Progenitor cell of endocrine pancreas (in vitro differentiated cells): ENCODE measurements around the gene RGR. TPM values are rescaled to one million over a fixed set of nuclear protein-coding genes. Genes with fewer than 3 reads are reported as not detected.
"Not testable (repeated sequence)": the region's sequence is repeated elsewhere in the genome, so short reads cannot be mapped to it uniquely, and the experiment has no call there.

ENCODE experiments used
- DNase-seq: peaks from one replicate; pipeline ENCODE4 v3.0.0; 2021; ENCODE audit warnings: low spot score; ENCODE audit not compliant: unreplicated experiment
- H3K27ac Mint-ChIP-seq: 2 replicates; pipeline ENCODE4 v1.8.0; 2021; ENCODE audit warnings: mild to moderate bottlenecking, moderate library complexity, mixed read lengths
- H3K27me3 Mint-ChIP-seq: 2 replicates; pipeline ENCODE4 v1.8.0; 2021; ENCODE audit warnings: mixed read lengths
- H3K36me3 Mint-ChIP-seq: 2 replicates; pipeline ENCODE4 v1.8.0; 2022; ENCODE audit warnings: mixed read lengths; ENCODE audit not compliant: insufficient read depth
- H3K4me1 Mint-ChIP-seq: 2 replicates; pipeline ENCODE4 v1.8.0; 2021; ENCODE audit warnings: low read depth, mixed read lengths
- H3K4me3 Mint-ChIP-seq: 2 replicates; pipeline ENCODE4 v1.8.0; 2021; ENCODE audit warnings: low read depth, mild to moderate bottlenecking, moderate library complexity, mixed read lengths
- H3K9me3 Mint-ChIP-seq: 2 replicates; pipeline ENCODE4 v1.8.0; 2021; ENCODE audit warnings: low read depth, mixed read lengths
- total RNA-seq: library from RNA; stranded (reverse); gene quantifications from 2 replicates; pipeline ENCODE4 v1.2.1, GENCODE V29; 2021
- TF ChIP-seq, protein P1 (sequence below): fragments of 200-600 bp; sonication (generic); IDR thresholded peaks from one replicate; pipeline ENCODE4 v1.5.0; 2021; ENCODE audit warnings: antibody characterized with exemption, mild to moderate bottlenecking; ENCODE audit not compliant: unreplicated experiment

RGR gene
- total RNA-seq, 1 donor from 2014 or later, result not detected

DNA sequence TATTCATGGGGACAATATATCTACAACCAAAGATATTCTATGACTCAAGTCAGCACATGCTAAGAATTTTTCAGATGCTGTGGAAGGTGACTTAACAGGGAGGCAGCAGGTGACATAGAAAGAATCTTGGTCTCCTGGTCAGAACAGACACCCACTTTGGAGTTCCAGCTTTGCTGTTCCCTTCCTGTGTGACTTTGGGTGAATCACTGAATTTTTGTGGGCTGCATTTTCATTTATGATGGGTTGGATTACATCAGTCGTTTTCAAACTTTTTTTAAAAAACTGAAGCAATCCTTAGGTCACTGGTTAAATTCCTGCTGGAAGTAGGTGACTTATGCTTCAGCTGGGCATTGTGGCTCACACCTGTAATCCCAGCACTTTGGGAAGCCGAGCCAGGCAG lies 24.9 kb downstream of the RGR start:
- no peaks in the 10 kb centered on the region for H3K9me3 Mint-ChIP-seq
- TF ChIP-seq, protein P1, sequence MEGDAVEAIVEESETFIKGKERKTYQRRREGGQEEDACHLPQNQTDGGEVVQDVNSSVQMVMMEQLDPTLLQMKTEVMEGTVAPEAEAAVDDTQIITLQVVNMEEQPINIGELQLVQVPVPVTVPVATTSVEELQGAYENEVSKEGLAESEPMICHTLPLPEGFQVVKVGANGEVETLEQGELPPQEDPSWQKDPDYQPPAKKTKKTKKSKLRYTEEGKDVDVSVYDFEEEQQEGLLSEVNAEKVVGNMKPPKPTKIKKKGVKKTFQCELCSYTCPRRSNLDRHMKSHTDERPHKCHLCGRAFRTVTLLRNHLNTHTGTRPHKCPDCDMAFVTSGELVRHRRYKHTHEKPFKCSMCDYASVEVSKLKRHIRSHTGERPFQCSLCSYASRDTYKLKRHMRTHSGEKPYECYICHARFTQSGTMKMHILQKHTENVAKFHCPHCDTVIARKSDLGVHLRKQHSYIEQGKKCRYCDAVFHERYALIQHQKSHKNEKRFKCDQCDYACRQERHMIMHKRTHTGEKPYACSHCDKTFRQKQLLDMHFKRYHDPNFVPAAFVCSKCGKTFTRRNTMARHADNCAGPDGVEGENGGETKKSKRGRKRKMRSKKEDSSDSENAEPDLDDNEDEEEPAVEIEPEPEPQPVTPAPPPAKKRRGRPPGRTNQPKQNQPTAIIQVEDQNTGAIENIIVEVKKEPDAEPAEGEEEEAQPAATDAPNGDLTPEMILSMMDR, result no peak
- no peak overlapping the region for H3K4me3 Mint-ChIP-seq
- peaks cover 12% of the 10 kb centered on the region for H3K4me1 Mint-ChIP-seq
- no peaks in the 10 kb centered on the region for H3K36me3 Mint-ChIP-seq
- no peak for DNase-seq
- no peak overlapping the region for H3K27ac Mint-ChIP-seq
- H3K27me3 Mint-ChIP-seq, result peaks cover 3% of the 10 kb centered on the region

DNA sequence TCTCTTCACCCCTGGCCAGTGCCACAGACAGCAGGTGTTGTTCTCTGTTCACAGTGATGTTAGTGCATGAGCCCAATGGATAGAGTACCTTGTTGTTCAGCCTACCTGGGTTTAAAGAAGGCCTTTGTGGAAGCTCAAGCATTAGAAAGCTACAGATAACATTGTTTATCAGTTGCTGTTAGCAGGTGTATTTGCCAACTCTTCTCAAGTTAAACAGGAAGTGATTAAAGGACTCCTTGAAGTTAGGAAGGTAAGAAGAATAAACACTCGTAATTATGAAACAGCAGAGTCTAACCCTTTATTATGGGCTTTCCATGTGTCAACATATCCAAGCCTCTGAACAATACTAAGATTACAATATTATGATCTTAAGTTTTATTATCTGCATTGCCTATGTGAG lies 25.9 kb downstream of the RGR start:
- peaks cover 3% of the 10 kb centered on the region for H3K27me3 Mint-ChIP-seq
- DNase-seq, result no peak
- H3K4me1 Mint-ChIP-seq, result peaks cover 12% of the 10 kb centered on the region
- H3K36me3 Mint-ChIP-seq, result no peaks in the 10 kb centered on the region
- TF ChIP-seq, protein P1, result no peak
- no peak overlapping the region for H3K4me3 Mint-ChIP-seq
- no peaks in the 10 kb centered on the region for H3K9me3 Mint-ChIP-seq
- H3K27ac Mint-ChIP-seq, result peak overlapping the region; percentile 88

DNA sequence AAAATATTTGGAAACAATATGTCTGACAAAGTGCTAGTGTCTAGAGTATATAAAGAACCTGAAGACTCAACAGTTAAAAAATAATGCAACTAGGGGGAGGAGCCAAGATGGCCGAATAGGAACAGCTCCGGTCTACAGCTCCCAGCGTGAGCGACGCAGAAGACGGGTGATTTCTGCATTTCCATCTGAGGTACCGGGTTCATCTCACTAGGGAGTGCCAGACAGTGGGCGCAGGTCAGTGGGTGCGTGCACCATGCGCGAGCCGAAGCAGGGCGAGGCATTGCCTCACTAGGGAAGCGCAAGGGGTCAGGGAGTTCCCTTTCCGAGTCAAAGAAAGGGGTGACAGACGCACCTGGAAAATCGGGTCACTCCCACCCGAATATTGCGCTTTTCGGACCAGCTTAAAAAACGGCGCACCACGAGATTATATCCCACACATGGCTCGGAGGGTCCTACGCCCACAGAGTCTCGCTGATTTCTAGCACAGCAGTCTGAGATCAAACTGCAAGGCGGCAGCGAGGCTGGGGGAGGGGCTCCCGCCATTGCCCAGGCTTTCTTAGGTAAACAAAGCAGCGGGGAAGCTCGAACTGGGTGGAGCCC lies 35.1 kb downstream of the RGR start:
- DNase-seq, H3K9me3 Mint-ChIP-seq, H3K27ac Mint-ChIP-seq, H3K36me3 Mint-ChIP-seq, H3K27me3 Mint-ChIP-seq, H3K4me1 Mint-ChIP-seq: not testable (repeated sequence)
- peak overlapping the region; percentile 70 for H3K4me3 Mint-ChIP-seq

DNA sequence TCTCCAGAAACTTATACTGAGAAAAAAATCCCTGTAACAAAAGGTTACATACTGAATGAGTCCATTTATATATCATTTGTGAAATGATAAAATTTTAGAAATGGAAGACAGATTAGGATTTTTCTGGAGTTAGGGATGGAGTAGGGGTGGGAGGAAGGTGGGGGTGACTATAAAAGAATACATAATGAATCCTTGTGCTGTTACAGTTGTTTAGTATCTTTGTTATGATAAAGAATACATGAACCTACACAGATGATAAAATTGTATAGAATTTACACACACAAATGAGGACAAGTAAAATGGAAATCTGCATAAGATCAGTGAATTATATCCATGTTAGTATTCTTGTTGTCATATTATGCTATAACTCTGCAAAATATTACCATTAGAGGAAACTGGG lies 41.8 kb downstream of the RGR start:
- TF ChIP-seq, protein P1, result no peak
- Mint-ChIP-seq H3K9me3 (no peaks in the 10 kb centered on the region), H3K4me1 (no peaks in the 10 kb centered on the region), H3K4me3 (no peak overlapping the region), H3K27me3 (no peaks in the 10 kb centered on the region), H3K36me3 (no peaks in the 10 kb centered on the region), H3K27ac (no peak overlapping the region)
- DNase-seq, result no peak

DNA sequence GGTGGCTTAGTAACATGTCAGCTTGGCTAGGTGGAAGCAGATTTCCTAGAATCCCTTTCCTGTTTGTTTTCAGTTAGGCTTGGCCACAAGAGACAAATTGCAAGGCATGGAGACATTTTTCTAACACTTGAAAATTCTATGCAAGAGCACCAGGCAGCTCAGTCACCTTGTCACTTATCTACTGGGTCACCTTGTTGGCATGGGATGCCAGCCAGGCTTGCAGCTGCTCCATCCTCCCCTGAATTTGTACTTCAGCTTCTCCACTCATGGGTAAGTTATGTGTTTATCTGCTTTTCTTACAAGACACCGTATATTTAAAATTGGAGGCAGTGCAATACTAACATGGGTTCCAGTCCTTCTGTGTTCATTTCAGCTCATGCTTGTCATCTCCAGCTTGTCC lies 43.3 kb downstream of the RGR start:
- no peak overlapping the region for H3K4me3 Mint-ChIP-seq
- no peaks in the 10 kb centered on the region for H3K4me1 Mint-ChIP-seq
- no peaks in the 10 kb centered on the region for H3K36me3 Mint-ChIP-seq
- H3K27me3 Mint-ChIP-seq, result no peaks in the 10 kb centered on the region
- TF ChIP-seq, protein P1, result no peak
- DNase-seq, result no peak
- H3K9me3 Mint-ChIP-seq, result no peaks in the 10 kb centered on the region
- no peak overlapping the region for H3K27ac Mint-ChIP-seq

DNA sequence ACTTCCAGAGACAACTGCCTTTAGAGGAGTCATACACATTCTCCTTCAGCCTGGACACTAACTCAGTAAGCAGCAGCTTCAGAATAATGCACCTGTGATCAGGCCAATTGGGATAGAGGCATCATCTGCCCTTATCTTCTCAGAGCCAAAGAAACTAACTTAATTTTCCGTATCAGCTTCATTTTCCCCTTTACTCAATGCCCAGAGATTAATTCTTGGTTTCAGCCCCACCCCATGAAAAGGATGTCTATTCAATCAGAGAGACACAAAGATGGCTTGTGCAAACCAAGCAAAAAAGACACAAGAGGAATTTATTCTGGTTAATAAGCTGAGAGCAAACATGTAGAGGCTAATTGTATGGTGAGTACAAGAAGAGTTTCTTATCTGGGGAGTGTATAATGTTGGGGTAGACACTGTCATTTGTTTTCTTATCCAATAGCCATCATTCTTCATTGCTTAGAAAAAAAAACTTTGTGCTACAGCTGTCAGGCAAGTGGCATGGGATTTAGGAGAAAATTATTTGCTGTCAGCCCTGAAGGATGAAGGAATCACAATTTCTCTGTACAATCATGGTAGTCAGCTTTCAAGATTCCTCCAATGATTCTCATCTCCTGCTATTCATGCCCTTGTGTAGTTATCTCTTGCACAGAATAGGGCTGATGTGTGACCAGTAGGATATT lies 44.8 kb downstream of the RGR start:
- TF ChIP-seq, protein P1, result no peak
- no peaks in the 10 kb centered on the region for H3K36me3 Mint-ChIP-seq
- no peaks in the 10 kb centered on the region for H3K4me1 Mint-ChIP-seq
- H3K27ac Mint-ChIP-seq, result no peak overlapping the region
- no peaks in the 10 kb centered on the region for H3K27me3 Mint-ChIP-seq
- no peak for DNase-seq
- H3K4me3 Mint-ChIP-seq, result no peak overlapping the region
- no peaks in the 10 kb centered on the region for H3K9me3 Mint-ChIP-seq
